MM.1S (cell line): ENCODE results near the gene ZNF771.

Source experiments
- DNase-seq: peaks from one replicate; pipeline ENCODE4 v3.0.0-alpha.2; 2015
- H2AFZ ChIP-seq: fragments of 300-600 bp; sonication (generic); 2 replicates; pipeline ENCODE4 v1.6.0; 2016; ENCODE audit warnings: antibody characterized with exemption, low read length
- H3F3A ChIP-seq: fragments of 300-600 bp; sonication (generic); 2 replicates; pipeline ENCODE4 v1.6.1; 2016; ENCODE audit warnings: mild to moderate bottlenecking, antibody characterized with exemption, low read length, moderate library complexity, mixed read lengths; ENCODE audit not compliant: insufficient read depth
- H3K27ac ChIP-seq: fragments of 300-600 bp; sonication (generic); 2 replicates; pipeline ENCODE4 v1.5.1; 2016; ENCODE audit warnings: mild to moderate bottlenecking, low read length
- H3K27me3 ChIP-seq: fragments of 300-600 bp; sonication (generic); replicated peaks from 2 replicates; pipeline ENCODE4 v1.6.0; 2016; ENCODE audit warnings: low read length; ENCODE audit not compliant: insufficient read depth
- H3K36me3 ChIP-seq: fragments of 300-600 bp; sonication (generic); replicated peaks from 2 replicates; pipeline ENCODE4 v1.6.1; 2016; ENCODE audit warnings: mild to moderate bottlenecking, low read length, mixed read lengths; ENCODE audit not compliant: insufficient read depth
- H3K4me1 ChIP-seq: fragments of 300-600 bp; sonication (generic); 2 replicates; pipeline ENCODE4 v1.6.1; 2016; ENCODE audit warnings: low read length, mixed read lengths
- H3K4me2 ChIP-seq: fragments of 300-600 bp; sonication (generic); 2 replicates; pipeline ENCODE4 v1.6.0; 2016; ENCODE audit warnings: low read depth, low read length
- H3K4me3 ChIP-seq: fragments of 300-600 bp; sonication (generic); 2 replicates; pipeline ENCODE4 v1.5.1; 2016; ENCODE audit warnings: low read length, mixed read lengths
- H3K79me2 ChIP-seq: fragments of 300-600 bp; sonication (generic); 2 replicates; pipeline ENCODE4 v1.6.1; 2016; ENCODE audit warnings: mixed run types, low read length, mixed read lengths
- H3K9ac ChIP-seq: fragments of 300-600 bp; sonication (generic); 2 replicates; pipeline ENCODE4 v1.6.1; 2016; ENCODE audit warnings: low read length, mixed read lengths
- H3K9me2 ChIP-seq: fragments of 300-600 bp; sonication (generic); replicated peaks from 2 replicates; pipeline ENCODE4 v1.6.1; 2016; ENCODE audit warnings: mild to moderate bottlenecking, low read length, mixed read lengths; ENCODE audit not compliant: insufficient read depth
- H3K9me3 ChIP-seq: fragments of 300-600 bp; sonication (generic); replicated peaks from 2 replicates; pipeline ENCODE4 v1.6.1; 2016; ENCODE audit warnings: mild to moderate bottlenecking, low read length, mixed read lengths; ENCODE audit not compliant: insufficient read depth
- H4K20me1 ChIP-seq: fragments of 300-600 bp; sonication (generic); 2 replicates; pipeline ENCODE4 v1.6.1; 2016; ENCODE audit warnings: mild to moderate bottlenecking, low read length, moderate library complexity, mixed read lengths; ENCODE audit not compliant: insufficient read depth
- EZH2 ChIP-seq: fragments of 300-600 bp; sonication (generic); optimal IDR thresholded peaks from 2 replicates; pipeline ENCODE3; 2017; ENCODE audit warnings: low read depth, mild to moderate bottlenecking, antibody characterized with exemption, low read length, mixed read lengths
- EZH2phosphoT487 ChIP-seq: fragments of 300-600 bp; sonication (generic); IDR thresholded peaks from 2 replicates; pipeline ENCODE4 v1.6.1; 2018; ENCODE audit warnings: antibody characterized with exemption, low read length
- TF ChIP-seq, protein P1 (sequence below): fragments of 300-600 bp; sonication (generic); IDR thresholded peaks from 2 replicates; pipeline ENCODE4 v1.5.1; 2016; ENCODE audit warnings: antibody characterized with exemption, low read length, mixed read lengths

Gene ZNF771

GRCh38 chr16:30399435-30400186 lies 7.8 kb upstream of the ZNF771 start:
- no peaks in the 10 kb centered on the region for H3K9me2 ChIP-seq
- no peaks in the 10 kb centered on the region for H3K9me3 ChIP-seq
- H3K27me3 ChIP-seq, result no peaks in the 10 kb centered on the region
- H3K27ac ChIP-seq, result no peak overlapping the region; the same call in 1 of the 2 replicates
- H3K79me2 ChIP-seq, result peaks cover 25% of the 10 kb centered on the region
- no peaks in the 10 kb centered on the region for H4K20me1 ChIP-seq
- TF ChIP-seq, protein P1, sequence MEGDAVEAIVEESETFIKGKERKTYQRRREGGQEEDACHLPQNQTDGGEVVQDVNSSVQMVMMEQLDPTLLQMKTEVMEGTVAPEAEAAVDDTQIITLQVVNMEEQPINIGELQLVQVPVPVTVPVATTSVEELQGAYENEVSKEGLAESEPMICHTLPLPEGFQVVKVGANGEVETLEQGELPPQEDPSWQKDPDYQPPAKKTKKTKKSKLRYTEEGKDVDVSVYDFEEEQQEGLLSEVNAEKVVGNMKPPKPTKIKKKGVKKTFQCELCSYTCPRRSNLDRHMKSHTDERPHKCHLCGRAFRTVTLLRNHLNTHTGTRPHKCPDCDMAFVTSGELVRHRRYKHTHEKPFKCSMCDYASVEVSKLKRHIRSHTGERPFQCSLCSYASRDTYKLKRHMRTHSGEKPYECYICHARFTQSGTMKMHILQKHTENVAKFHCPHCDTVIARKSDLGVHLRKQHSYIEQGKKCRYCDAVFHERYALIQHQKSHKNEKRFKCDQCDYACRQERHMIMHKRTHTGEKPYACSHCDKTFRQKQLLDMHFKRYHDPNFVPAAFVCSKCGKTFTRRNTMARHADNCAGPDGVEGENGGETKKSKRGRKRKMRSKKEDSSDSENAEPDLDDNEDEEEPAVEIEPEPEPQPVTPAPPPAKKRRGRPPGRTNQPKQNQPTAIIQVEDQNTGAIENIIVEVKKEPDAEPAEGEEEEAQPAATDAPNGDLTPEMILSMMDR, result no peak
- TF ChIP-seq EZH2 (no peak), EZH2phosphoT487 (no peak)
- H2AFZ ChIP-seq, result peak overlapping the region; percentile 92; the same call in 1 of the 2 replicates
- H3K4me3 ChIP-seq, result peak overlapping the region; percentile 78
- H3K4me1 ChIP-seq, result 0 out of 2 replicates have a peak, but pooled peaks cover 4% of the 10 kb centered on the region
- peak overlapping the region; percentile 93 for H3K4me2 ChIP-seq
- DNase-seq, result no peak
- peak overlapping the region; percentile 78; the same call in 1 of the 2 replicates for H3K9ac ChIP-seq
- H3F3A ChIP-seq, result peaks cover 24% of the 10 kb centered on the region
- H3K36me3 ChIP-seq, result 0 out of 2 replicates have a peak, but pooled peaks cover 2% of the 10 kb centered on the region

- TF ChIP-seq EZH2 (no peak), EZH2phosphoT487 (no peak)
- TF ChIP-seq, protein P1, result no peak
- Histone ChIP-seq H3K9me3 (no peaks in the 10 kb centered on the region), H2AFZ (no peak overlapping the region), H3K79me2 (peaks cover 12% of the 10 kb centered on the region), H3K4me1 (peaks cover 2% of the 10 kb centered on the region; the same call in 1 of the 2 replicates), H3F3A (peaks cover 17% of the 10 kb centered on the region), H3K9me2 (no peaks in the 10 kb centered on the region), H4K20me1 (no peaks in the 10 kb centered on the region), H3K27me3 (no peaks in the 10 kb centered on the region), H3K4me3 (no peak overlapping the region), H3K27ac (no peak overlapping the region), H3K4me2 (no peak overlapping the region), H3K9ac (no peak overlapping the region), H3K36me3 (0 out of 2 replicates have a peak, but pooled peaks cover 2% of the 10 kb centered on the region)
- no peak for DNase-seq
Observed at GRCh38 chr16:30401768-30402425, 5.5 kb upstream of the ZNF771 start.

GRCh38 chr16:30406795-30407101 lies 658 bp upstream of the ZNF771 start:
- no peaks in the 10 kb centered on the region for H4K20me1 ChIP-seq
- H3K27me3 ChIP-seq, result no peaks in the 10 kb centered on the region
- peak overlapping the region; percentile 84 for H3K4me2 ChIP-seq
- peak overlapping the region; percentile 77 for H3K4me3 ChIP-seq
- DNase-seq, result no peak
- TF ChIP-seq EZH2 (no peak), EZH2phosphoT487 (no peak)
- TF ChIP-seq, protein P1, result no peak
- peaks cover 16% of the 10 kb centered on the region for H3K4me1 ChIP-seq
- H3K36me3 ChIP-seq, result no peaks in the 10 kb centered on the region
- H3F3A ChIP-seq, result no peaks in the 10 kb centered on the region
- H3K79me2 ChIP-seq, result peaks cover 19% of the 10 kb centered on the region
- H3K9me3 ChIP-seq, result no peaks in the 10 kb centered on the region
- peak overlapping the region; percentile 55; the same call in 1 of the 2 replicates for H3K27ac ChIP-seq
- H3K9me2 ChIP-seq, result no peaks in the 10 kb centered on the region
- H2AFZ ChIP-seq, result peak overlapping the region; percentile 83
- H3K9ac ChIP-seq, result peak overlapping the region; percentile 74
